ENCODE measurements around the gene ATP2C2.
"Not testable (repeated sequence)": the region's sequence is repeated elsewhere in the genome, so short reads cannot be mapped to it uniquely, and the experiment has no call there.

ATP2C2 gene

GRCh38 chr16:84398701-84399100 lies 30.4 kb downstream of the ATP2C2 start:
- DNase-seq (ENCODE audit: low read depth) = no peak

- DNase-seq (ENCODE audit: low read depth) = not testable (repeated sequence)
These were observed 31.6 kb downstream of the ATP2C2 start for GRCh38 chr16:84399912-84400311.

- DNase-seq (ENCODE audit: low read depth) = not testable (repeated sequence)
These were observed 35.1 kb downstream of the ATP2C2 start for GRCh38 chr16:84403435-84403834.

GRCh38 chr16:84404324-84404723 lies 36.0 kb downstream of the ATP2C2 start:
- no peak for DNase-seq (ENCODE audit: low read depth)

- DNase-seq (ENCODE audit: low read depth) = no peak
These were observed 36.8 kb downstream of the ATP2C2 start for GRCh38 chr16:84404936-84405639.

GRCh38 chr16:84406006-84406963 lies 37.9 kb downstream of the ATP2C2 start:
- no peak for DNase-seq (ENCODE audit: low read depth)

GRCh38 chr16:84407588-84408313 lies 39.4 kb downstream of the ATP2C2 start:
- DNase-seq (ENCODE audit: low read depth) = no peak

GRCh38 chr16:84408314-84408690 lies 40.0 kb downstream of the ATP2C2 start:
- DNase-seq (ENCODE audit: low read depth) = no peak

- no peak for DNase-seq (ENCODE audit: low read depth)
These were observed 40.5 kb downstream of the ATP2C2 start for GRCh38 chr16:84408856-84409255.

GRCh38 chr16:84410361-84411138 lies 42.2 kb downstream of the ATP2C2 start:
- no peak for DNase-seq (ENCODE audit: low read depth)

- no peak for DNase-seq (ENCODE audit: low read depth)
These were observed 43.4 kb downstream of the ATP2C2 start for GRCh38 chr16:84411768-84412167.

GRCh38 chr16:84412262-84412661 lies 43.9 kb downstream of the ATP2C2 start:
- DNase-seq (ENCODE audit: low read depth) = no peak

GRCh38 chr16:84413244-84414004 lies 45.1 kb downstream of the ATP2C2 start:
- no peak for DNase-seq (ENCODE audit: low read depth)

GRCh38 chr16:84414789-84415326 lies 46.5 kb downstream of the ATP2C2 start:
- no peak for DNase-seq (ENCODE audit: low read depth)

GRCh38 chr16:84416407-84417321 lies 48.3 kb downstream of the ATP2C2 start:
- no peak for DNase-seq (ENCODE audit: low read depth)

- no peak for DNase-seq (ENCODE audit: low read depth)
These were observed 49.9 kb downstream of the ATP2C2 start for GRCh38 chr16:84418056-84418849.

GRCh38 chr16:84419730-84420129 lies 51.4 kb downstream of the ATP2C2 start:
- no peak for DNase-seq (ENCODE audit: low read depth)

GRCh38 chr16:84420556-84420955 lies 52.2 kb downstream of the ATP2C2 start:
- not testable (repeated sequence) for DNase-seq (ENCODE audit: low read depth)
